A549 (cell line): ENCODE results near the gene SWT1. TPM values are rescaled to one million over a fixed set of nuclear protein-coding genes. Genes with fewer than 3 reads are reported as not detected.

Source experiments
- ATAC-seq, 2 experiments: fragments of 200-7000 bp in 1 of 2; fragments of >200 bp in 1 of 2; cut with Nextera tagmentation in 1 of 2; cut with Tn5 transposase in 1 of 2; 3 replicates each; pipeline versions ENCODE4 v1.8.0 to v1.9.1; 2018 to 2020; ENCODE audit warnings: mild to moderate bottlenecking in 1 of 2, moderate library complexity in 1 of 2
- CTCF ChIA-PET: fragments of 300-600 bp; sonication (Branson Sonifier 250); formaldehyde crosslinking; extraction: SDS; loops from one replicate; lab custom pipeline; 2021; ENCODE audit warnings: antibody characterized with exemption, inconsistent platforms; lab: Yijun Ruan, JAX
- POLR2A ChIA-PET: fragments of 350-600 bp; formaldehyde crosslinking; extraction: SDS; loops from one replicate; lab custom pipeline; 2021; ENCODE audit warnings: antibody characterized with exemption, inconsistent platforms; lab: Yijun Ruan, JAX
- DNase-seq, 2 experiments: peaks; one replicate each; pipeline versions ENCODE4 v3.0.0 to v3.0.0-alpha.2; 2011 to 2016; ENCODE audit warnings: low read depth in 1 of 2, low spot score in 1 of 2
- FAIRE-seq: peaks from 2 replicates; lab custom pipeline; 2011; peaks lifted over from hg19 to GRCh38; lab: Jason Lieb, UNC
- H3K27ac ChIP-seq, 2 experiments: fragments of >200 bp; sonication (Bioruptor Twin); formaldehyde crosslinking; 3 replicates each; pipeline ENCODE4 v1.5.1; 2016 to 2017
- H3K4me1 ChIP-seq: fragments of >200 bp; sonication (Bioruptor Twin); formaldehyde crosslinking; 3 replicates; pipeline ENCODE4 v1.6.1; 2016
- H3K4me2 ChIP-seq: fragments of >200 bp; sonication (Bioruptor Twin); formaldehyde crosslinking; 3 replicates; pipeline ENCODE4 v1.6.1; 2016
- H3K4me3 ChIP-seq: fragments of >200 bp; sonication (Bioruptor Twin); formaldehyde crosslinking; 3 replicates; pipeline ENCODE4 v1.5.1; 2016
- H3K9me3 ChIP-seq: fragments of >200 bp; sonication (Bioruptor Twin); formaldehyde crosslinking; 3 replicates; pipeline ENCODE4 v1.6.1; 2016
- BCL3 ChIP-seq: fragments of >200 bp; sonication (Bioruptor Twin); formaldehyde crosslinking; IDR thresholded peaks from 3 replicates; pipeline ENCODE4 v1.6.1; 2016
- CHD2 ChIP-seq: fragments of 150-350 bp; IDR thresholded peaks from 2 replicates; pipeline ENCODE4 v1.6.1; 2014; ENCODE audit warnings: low read length; ENCODE audit not compliant: partially characterized antibody
- CHD4 ChIP-seq: fragments of 200-600 bp; sonication (generic); IDR thresholded peaks from 2 replicates; pipeline ENCODE4 v1.6.1; 2016; ENCODE audit warnings: antibody characterized with exemption, mild to moderate bottlenecking, borderline replicate concordance
- EP300 ChIP-seq, 2 experiments: fragments of >200 bp; sonication (Bioruptor Twin); formaldehyde crosslinking; IDR thresholded peaks; 2 replicates in 1 of 2; 3 replicates in 1 of 2; pipeline ENCODE4 v1.6.1; 2016 to 2017
- FOSB ChIP-seq: fragments of 250-450 bp; sonication (Bioruptor Pico); IDR thresholded peaks from 2 replicates; pipeline ENCODE4 v1.5.0; 2020; ENCODE audit warnings: mild to moderate bottlenecking, moderate library complexity
- GATA3 ChIP-seq: IDR thresholded peaks from 2 replicates; pipeline ENCODE4 v1.6.1; 2012; ENCODE audit warnings: borderline replicate concordance
- HEYL ChIP-seq: fragments of 250-450 bp; sonication (Bioruptor Pico); IDR thresholded peaks from 2 replicates; pipeline ENCODE4 v1.8.0; 2021; ENCODE audit warnings: mild to moderate bottlenecking, moderate library complexity
- HOXB13 ChIP-seq: fragments of 250-450 bp; sonication (Bioruptor Pico); IDR thresholded peaks from 2 replicates; pipeline ENCODE4 v1.5.0; 2020; ENCODE audit warnings: low read depth, mild to moderate bottlenecking, moderate library complexity
- HOXB5 ChIP-seq: fragments of 250-450 bp; sonication (Bioruptor Pico); IDR thresholded peaks from 2 replicates; pipeline ENCODE4 v1.5.0; 2020; ENCODE audit warnings: mild to moderate bottlenecking, moderate library complexity
- MAZ ChIP-seq: fragments of 150-350 bp; IDR thresholded peaks from 2 replicates; pipeline ENCODE4 v1.6.1; 2014; ENCODE audit warnings: antibody characterized with exemption, low read depth, low read length, borderline replicate concordance
- NFE2L2 ChIP-seq: fragments of 150-350 bp; conservative IDR thresholded peaks from 2 replicates; pipeline ENCODE4 v1.6.1; 2014; ENCODE audit warnings: low read length
- NPAS2 ChIP-seq: fragments of 250-450 bp; sonication (Bioruptor Pico); IDR thresholded peaks from 2 replicates; pipeline ENCODE4 v1.8.0; 2022; ENCODE audit warnings: mild to moderate bottlenecking, moderate library complexity, borderline replicate concordance
- PBX3 ChIP-seq: IDR thresholded peaks from 2 replicates; pipeline ENCODE4 v1.6.1; 2012
- POLR2A ChIP-seq: IDR thresholded peaks from 2 replicates; pipeline ENCODE4 v1.6.1; 2012; ENCODE audit warnings: mild to moderate bottlenecking, low read length
- RAD21 ChIP-seq, 2 experiments: fragments of >200 bp in 1 of 2; sonication (Bioruptor Twin) in 1 of 2; formaldehyde crosslinking in 1 of 2; IDR thresholded peaks in 1 of 2; conservative IDR thresholded peaks in 1 of 2; 2 replicates in 1 of 2; 3 replicates in 1 of 2; pipeline ENCODE4 v1.6.1; 2012 to 2018; ENCODE audit warnings: inconsistent platforms in 1 of 2
- RCOR1 ChIP-seq: fragments of 150-350 bp; IDR thresholded peaks from 2 replicates; pipeline ENCODE4 v1.6.1; 2014; ENCODE audit warnings: antibody characterized with exemption, low read length, low read depth
- RFX5 ChIP-seq: fragments of 450-650 bp; IDR thresholded peaks from 2 replicates; pipeline ENCODE4 v1.7.1; 2014; ENCODE audit warnings: antibody characterized with exemption, mild to moderate bottlenecking, moderate library complexity
- RNF2 ChIP-seq: fragments of 200-600 bp; sonication (generic); IDR thresholded peaks from 2 replicates; pipeline ENCODE4 v1.6.1; 2016; ENCODE audit warnings: low read depth, mild to moderate bottlenecking, antibody characterized with exemption, moderate library complexity, borderline replicate concordance
- SMC3 ChIP-seq: fragments of >200 bp; sonication (Bioruptor Twin); formaldehyde crosslinking; IDR thresholded peaks from 3 replicates; pipeline ENCODE4 v1.6.1; 2018; ENCODE audit warnings: inconsistent platforms
- TFCP2L1 ChIP-seq: fragments of 250-450 bp; sonication (Bioruptor Pico); IDR thresholded peaks from 2 replicates; pipeline ENCODE4 v1.5.0; 2021; ENCODE audit warnings: mild to moderate bottlenecking
- TP53 ChIP-seq: fragments of 250-450 bp; sonication (Bioruptor Pico); IDR thresholded peaks from 2 replicates; pipeline ENCODE4 v1.5.0; 2021; ENCODE audit warnings: mild to moderate bottlenecking, moderate library complexity
- USF2 ChIP-seq: fragments of 450-650 bp; IDR thresholded peaks from 2 replicates; pipeline ENCODE4 v1.6.1; 2014; ENCODE audit warnings: antibody characterized with exemption
- ZSCAN20 ChIP-seq: fragments of 250-450 bp; sonication (Bioruptor Pico); IDR thresholded peaks from 2 replicates; pipeline ENCODE4 v1.8.0; 2022; ENCODE audit warnings: mild to moderate bottlenecking, moderate library complexity
- WGBS: methylation state at CpG from one replicate; pipeline ENCODE4 v1.1.6; 2017; ENCODE audit errors: missing lambda C conversion rate; 5-methylcytosine and 5-hydroxymethylcytosine counted together
- polyA plus RNA-seq, 4 experiments: library from polyadenylated mRNA; depleted of rRNA in 3 of 4; stranded (reverse); fragments of >200 nt; fragmentation: RNase III in 1 of 4; extraction: RNeasy Plus Mini Kit Qiagen cat#74134 plus additional on column Dnase treatment in 1 of 4; gene quantifications; 2 replicates in 3 of 4; 3 replicates in 1 of 4; pipeline ENCODE4 v1.2.3, GENCODE V29; 2011 to 2017
- TF ChIP-seq, protein P1 (sequence below): fragments of 250-450 bp; sonication (Bioruptor Pico); IDR thresholded peaks from 2 replicates; pipeline ENCODE4 v1.5.0; 2020; ENCODE audit warnings: low read depth, mild to moderate bottlenecking, moderate library complexity
- TF ChIP-seq, protein P2 (sequence below): fragments of >200 bp; sonication (Bioruptor Twin); formaldehyde crosslinking; IDR thresholded peaks from 3 replicates; pipeline ENCODE4 v1.5.1; 2016

SWT1 gene
- polyA plus RNA-seq, 2 of the 4 experiments (the other 2 are of a cell fraction), result 1.5 to 2.4 TPM

- DNase-seq, result no peak
- TF ChIP-seq CHD2, result no peak
- TF ChIP-seq HOXB5 (CRISPR knock-in tag), result no peak
- Histone ChIP-seq H3K27ac (no peak overlapping the region), H3K4me2 (no peak overlapping the region), H3K4me1 (peaks cover 6% of the 10 kb centered on the region; the same call in 2 of the 3 replicates), H3K4me3 (no peak overlapping the region), H3K9me3 (no peaks in the 10 kb centered on the region)
- WGBS, result 78% methylated on average over 4 of the region's 4 CpGs
- CTCF ChIA-PET, result interaction anchor here (0.9 kb wide), 1 partner anchor 358 kb away, joined by 3 read pairs; no protein-coding TSS in a partner anchor
- POLR2A ChIA-PET, result no interaction called here
- ATAC-seq, result no peak
- no peak for FAIRE-seq
Measured at GRCh38 chr1:185162491-185162890, 5.5 kb downstream of the SWT1 start.

- Histone ChIP-seq H3K9me3 (no peaks in the 10 kb centered on the region), H3K4me2 (no peak overlapping the region), H3K4me1 (no peaks in the 10 kb centered on the region), H3K27ac (no peak overlapping the region)
- POLR2A ChIA-PET, result no interaction called here
- DNase-seq (no peak), ATAC-seq (no peak), FAIRE-seq (no peak)
- TF ChIP-seq TFCP2L1 (CRISPR knock-in tag) (no peak), NFE2L2 (no peak), POLR2A (no peak), HEYL (CRISPR knock-in tag) (no peak), USF2 (no peak), CHD4 (no peak), ZSCAN20 (CRISPR knock-in tag) (no peak), GATA3 (no peak), PBX3 (no peak), HOXB13 (no peak), NPAS2 (CRISPR knock-in tag) (no peak), RNF2 (no peak), MAZ (no peak), BCL3 (no peak), FOSB (CRISPR knock-in tag) (no peak), TP53 (CRISPR knock-in tag) (no peak), RCOR1 (no peak)
- TF ChIP-seq, protein P1, sequence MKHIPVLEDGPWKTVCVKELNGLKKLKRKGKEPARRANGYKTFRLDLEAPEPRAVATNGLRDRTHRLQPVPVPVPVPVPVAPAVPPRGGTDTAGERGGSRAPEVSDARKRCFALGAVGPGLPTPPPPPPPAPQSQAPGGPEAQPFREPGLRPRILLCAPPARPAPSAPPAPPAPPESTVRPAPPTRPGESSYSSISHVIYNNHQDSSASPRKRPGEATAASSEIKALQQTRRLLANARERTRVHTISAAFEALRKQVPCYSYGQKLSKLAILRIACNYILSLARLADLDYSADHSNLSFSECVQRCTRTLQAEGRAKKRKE (CRISPR knock-in tag), result no peak
- TF ChIP-seq, all 56 proteins: peak for 0
- H3K4me3 ChIP-seq, result no peak overlapping the region
- WGBS, result 31% methylated on average over 1 of the region's 1 CpG
- CTCF ChIA-PET, result interaction anchor here (0.8 to 0.9 kb wide), 2 partner anchors 13 to 361 kb away, joined by 3 read pairs; no protein-coding TSS in a partner anchor
Measured at GRCh38 chr1:185166106-185166505, 9.1 kb downstream of the SWT1 start.

DNA sequence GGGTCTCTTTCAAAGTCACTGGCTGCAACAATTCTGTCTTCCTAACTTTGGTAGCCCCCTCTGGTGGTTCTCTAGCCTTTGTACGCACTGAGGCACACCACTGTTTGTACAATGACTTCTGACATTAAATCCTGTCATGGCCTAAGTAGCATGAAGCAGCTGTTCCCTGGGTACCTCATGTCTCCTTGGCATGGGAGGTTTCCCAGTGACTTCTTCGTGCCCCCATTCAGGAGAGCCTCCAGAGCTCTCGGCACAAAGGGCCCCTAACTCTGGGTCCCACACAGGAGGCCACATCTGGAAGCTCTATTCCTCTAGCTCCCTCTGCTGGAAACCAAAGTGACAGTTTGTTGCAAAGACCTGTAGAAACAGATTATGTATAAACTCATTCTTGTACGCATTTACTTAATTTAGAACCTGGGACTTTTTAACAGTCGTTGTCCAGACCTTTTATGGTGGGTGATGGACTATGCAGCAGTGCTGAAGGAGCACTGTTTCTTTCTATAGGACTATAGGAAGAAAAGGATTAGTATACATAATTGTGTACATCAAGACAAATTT lies 13.4 kb downstream of the SWT1 start:
- CTCF ChIA-PET, result interaction anchor here (0.7 to 5.1 kb wide), 31 partner anchors 9 to 916 kb away, joined by 3 to 43 read pairs (median 4); partner anchors contain the start of genes HMCN1 and SWT1
- no peaks in the 10 kb centered on the region for H3K9me3 ChIP-seq
- TF ChIP-seq HOXB13 (no peak), RAD21 (conservative IDR thresholded peaks at IDR 0.05 in 1 of 2, IDR thresholded peaks at IDR 0.05 in 1 of 2) (peak; percentile 68 to 71), RFX5 (no peak), EP300 (IDR thresholded peaks at IDR 0.05) (no peak), SMC3 (peak; percentile 69)
- TF ChIP-seq, protein P2, sequence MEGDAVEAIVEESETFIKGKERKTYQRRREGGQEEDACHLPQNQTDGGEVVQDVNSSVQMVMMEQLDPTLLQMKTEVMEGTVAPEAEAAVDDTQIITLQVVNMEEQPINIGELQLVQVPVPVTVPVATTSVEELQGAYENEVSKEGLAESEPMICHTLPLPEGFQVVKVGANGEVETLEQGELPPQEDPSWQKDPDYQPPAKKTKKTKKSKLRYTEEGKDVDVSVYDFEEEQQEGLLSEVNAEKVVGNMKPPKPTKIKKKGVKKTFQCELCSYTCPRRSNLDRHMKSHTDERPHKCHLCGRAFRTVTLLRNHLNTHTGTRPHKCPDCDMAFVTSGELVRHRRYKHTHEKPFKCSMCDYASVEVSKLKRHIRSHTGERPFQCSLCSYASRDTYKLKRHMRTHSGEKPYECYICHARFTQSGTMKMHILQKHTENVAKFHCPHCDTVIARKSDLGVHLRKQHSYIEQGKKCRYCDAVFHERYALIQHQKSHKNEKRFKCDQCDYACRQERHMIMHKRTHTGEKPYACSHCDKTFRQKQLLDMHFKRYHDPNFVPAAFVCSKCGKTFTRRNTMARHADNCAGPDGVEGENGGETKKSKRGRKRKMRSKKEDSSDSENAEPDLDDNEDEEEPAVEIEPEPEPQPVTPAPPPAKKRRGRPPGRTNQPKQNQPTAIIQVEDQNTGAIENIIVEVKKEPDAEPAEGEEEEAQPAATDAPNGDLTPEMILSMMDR, result peak; percentile 84
- TF ChIP-seq, all 56 proteins: peak for 3
- H3K4me2 ChIP-seq, result no peak overlapping the region
- H3K4me1 ChIP-seq, result no peaks in the 10 kb centered on the region
- WGBS, result 33% methylated on average over 5 of the region's 5 CpGs
- no peak for FAIRE-seq
- no peak overlapping the region for H3K27ac ChIP-seq
- ATAC-seq, result peak; percentile 95 to 97
- DNase-seq, result peak; percentile 36 to 60
- no peak overlapping the region for H3K4me3 ChIP-seq
- POLR2A ChIA-PET, result interaction anchor here (0.5 to 1.3 kb wide), 2 partner anchors 13 to 264 kb away, joined by 3 read pairs; partner anchors contain the start of gene SWT1
